HG02970 (cell line): Measurements from ENCODE around the gene ANKIB1.
"Not testable (repeated sequence)": the region's sequence is repeated elsewhere in the genome, so short reads cannot be mapped to it uniquely, and the experiment has no call there.

Experiments
- ATAC-seq: cut with Tn5 transposase; IDR thresholded peaks from one replicate; pipeline ENCODE4 v1.9.1; 2021; ENCODE audit warnings: mild to moderate bottlenecking, moderate library complexity, moderate number of reproducible peaks; ENCODE audit not compliant: unreplicated experiment, low FRiP score

ANKIB1 gene

DNA sequence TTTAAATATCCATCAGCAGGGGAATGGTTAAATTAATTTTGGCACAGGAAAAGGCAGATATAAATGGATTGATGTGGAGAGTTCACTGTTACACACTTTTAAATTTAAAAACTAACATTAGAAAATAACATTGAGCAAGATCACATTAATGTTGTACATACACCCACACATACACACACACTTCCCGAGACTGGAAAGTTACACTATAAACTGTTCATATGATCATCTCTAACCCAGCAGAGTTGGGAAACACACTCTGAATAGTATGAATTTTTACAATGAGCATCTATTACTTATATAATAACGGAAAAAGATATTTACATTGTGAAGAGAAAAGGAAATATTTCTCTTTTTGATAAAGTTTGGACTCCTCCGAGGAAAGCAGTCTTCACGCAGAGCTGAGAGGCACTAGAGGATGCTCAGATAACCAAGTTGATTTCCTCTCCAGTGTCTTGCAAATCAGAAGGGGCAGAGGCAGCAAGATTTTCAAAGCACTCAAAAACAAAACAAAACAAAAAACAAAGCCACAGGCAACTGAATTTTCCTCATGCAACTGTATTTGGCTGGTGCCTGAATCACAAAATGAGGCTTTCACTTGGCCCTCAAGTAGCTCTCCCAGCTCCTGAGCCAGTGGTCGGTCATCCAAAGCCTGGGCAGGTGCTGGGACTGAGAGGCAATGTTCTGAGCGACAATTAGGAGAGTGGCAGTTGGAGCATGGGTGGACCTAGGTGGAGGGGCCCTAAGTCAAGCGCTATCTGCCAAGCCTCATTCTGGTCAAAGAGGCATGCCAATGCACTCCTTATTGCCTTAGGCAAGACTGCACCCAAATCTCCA lies 191.1 kb downstream of the ANKIB1 start:
- no peak for ATAC-seq

DNA sequence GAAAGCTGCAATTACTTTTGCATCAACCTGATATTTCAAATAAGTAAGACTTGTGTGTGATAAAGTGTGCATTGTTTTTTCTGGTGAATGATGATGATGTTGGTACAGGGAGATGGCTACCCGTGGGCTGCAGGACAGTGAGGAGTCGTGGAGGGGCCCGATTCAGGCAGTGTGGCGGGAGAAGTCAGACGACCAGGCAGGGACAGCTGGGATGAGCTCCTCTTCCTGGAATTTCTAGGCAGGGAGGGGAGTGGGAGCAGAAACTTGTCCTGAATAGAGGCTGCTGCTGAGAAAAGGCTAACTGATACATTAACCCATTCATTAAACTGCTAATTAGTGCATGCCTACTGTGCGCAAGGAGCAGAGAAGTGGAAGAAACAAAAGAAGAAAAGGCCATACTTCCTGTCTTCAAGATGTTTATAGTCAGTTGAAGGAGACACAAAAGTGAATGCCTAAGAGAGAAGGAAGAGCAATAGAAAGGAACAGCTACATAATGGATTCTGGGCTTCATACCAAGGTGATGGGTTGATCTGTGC lies 192.2 kb downstream of the ANKIB1 start:
- ATAC-seq = no peak

DNA sequence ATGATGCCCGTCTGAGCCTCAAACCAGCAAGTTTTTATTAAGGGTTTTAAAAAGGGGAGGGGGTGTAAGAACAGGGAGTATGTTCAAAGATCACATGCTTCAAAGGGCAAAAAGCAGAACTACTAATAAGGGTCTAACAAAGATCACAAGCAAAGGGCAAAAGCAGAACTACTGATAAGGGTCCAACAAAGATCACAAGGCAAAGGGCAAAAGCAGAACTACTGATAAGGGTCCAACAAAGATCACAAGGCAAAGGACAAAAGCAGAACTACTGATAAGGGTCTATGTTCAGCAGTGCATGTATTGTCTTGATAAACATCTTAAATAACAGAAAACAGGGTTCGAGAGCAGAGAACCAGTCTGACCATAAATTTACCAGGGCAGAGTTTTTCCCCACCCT lies 196.9 kb downstream of the ANKIB1 start:
- ATAC-seq = not testable (repeated sequence)

DNA sequence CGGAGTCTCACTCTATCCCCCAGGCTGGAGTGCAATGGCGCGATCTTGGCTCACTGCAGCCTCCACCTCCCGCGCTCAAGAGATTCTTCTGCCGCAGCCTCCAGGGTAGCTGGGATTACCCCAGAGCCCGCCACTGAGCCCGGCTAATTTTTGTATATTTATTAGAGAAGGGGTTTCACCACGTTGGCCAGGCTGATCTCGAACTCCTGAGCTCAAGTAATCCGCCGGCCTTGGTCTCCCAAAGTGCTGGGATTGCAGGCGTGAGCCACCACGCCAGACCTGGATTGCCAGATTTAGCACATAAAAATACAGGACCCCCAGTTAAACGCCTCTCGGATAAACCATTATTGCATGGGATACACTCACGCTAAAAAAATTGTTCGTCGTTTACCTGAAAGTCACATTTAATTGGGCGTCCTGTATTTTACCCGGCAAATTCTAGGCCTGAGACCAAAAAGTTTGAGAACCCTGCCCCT lies 201.1 kb downstream of the ANKIB1 start:
- no peak for ATAC-seq

DNA sequence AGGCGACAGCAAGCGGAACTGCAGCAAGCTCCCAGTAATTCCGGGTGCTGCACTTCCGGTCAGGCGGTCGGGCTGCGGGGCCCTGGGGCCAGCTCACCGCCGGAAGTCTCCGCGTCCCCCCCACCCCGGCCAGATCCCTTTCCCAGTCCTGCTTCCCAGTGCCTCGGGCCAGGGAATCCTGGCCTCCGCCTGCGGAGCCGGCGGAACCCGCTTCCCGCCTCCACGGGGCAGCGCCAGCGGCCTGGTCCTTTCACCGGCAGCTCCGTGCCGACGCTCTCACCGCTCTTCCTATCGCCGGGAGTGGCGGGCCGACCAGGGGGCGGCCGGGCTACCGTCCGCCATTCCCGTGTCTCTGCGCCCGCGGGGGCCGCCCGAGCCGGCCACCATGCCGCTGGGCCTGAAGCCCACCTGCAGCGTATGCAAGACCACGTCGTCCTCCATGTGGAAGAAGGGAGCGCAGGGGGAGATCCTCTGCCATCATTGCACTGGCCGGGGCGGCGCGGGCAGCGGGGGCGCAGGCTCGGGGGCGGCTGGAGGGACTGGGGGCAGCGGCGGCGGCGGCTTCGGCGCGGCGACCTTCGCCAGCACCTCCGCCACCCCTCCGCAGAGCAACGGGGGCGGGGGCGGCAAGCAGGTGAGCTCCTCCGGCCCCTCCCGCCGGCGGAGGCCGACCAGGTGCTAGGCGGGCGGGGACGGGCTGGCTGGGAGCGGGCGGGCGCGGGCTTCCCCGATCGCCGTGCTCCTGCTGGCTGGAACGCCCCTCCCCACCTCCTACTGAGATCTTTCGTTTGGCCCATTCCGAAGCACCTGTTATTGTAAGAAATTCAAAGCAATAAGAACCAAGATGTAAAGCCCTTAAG lies 201.8 kb downstream of the ANKIB1 start, which contains the start of gene GATAD1:
TSS of gene GATAD1 (plus strand) at position 138 of the 860 bp plus-strand sequence. CDS start at position 386, 248 bp downstream.
- ATAC-seq = peak; percentile 82

DNA sequence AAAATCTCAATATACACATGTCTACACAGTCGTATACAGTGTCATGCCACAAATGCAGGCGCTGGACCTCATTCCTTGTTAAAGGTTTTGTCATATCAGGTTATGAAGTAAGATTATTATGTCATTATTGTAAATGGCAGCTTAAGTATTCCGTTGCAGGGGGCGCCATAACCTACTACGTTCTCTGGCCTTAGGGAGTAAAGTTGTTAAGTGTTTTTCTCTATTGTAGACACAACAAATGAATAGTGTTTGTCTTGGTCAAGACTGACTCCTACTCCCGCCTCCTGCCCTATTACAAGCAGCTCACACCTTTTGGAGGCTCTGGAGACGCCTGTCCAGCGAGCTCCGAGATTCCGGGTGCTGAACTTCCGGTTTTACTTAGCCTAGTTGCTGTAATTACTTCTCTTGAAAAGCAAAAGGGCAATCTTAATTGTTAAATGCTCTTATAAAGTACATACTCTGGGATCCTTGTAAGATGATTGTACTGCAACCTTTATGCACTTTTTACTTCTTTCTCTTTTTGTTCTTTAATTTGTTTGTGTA lies 202.5 kb downstream of the ANKIB1 start:
- ATAC-seq = peak; percentile 32
